HG03139 (cell line): ENCODE results near the gene LIX1.
"Not testable (repeated sequence)": the region's sequence is repeated elsewhere in the genome, so short reads cannot be mapped to it uniquely, and the experiment has no call there.

Experiments used
- ATAC-seq: cut with Tn5 transposase; IDR thresholded peaks from one replicate; pipeline ENCODE4 v1.9.1; 2021; ENCODE audit not compliant: unreplicated experiment

The LIX1 gene

DNA sequence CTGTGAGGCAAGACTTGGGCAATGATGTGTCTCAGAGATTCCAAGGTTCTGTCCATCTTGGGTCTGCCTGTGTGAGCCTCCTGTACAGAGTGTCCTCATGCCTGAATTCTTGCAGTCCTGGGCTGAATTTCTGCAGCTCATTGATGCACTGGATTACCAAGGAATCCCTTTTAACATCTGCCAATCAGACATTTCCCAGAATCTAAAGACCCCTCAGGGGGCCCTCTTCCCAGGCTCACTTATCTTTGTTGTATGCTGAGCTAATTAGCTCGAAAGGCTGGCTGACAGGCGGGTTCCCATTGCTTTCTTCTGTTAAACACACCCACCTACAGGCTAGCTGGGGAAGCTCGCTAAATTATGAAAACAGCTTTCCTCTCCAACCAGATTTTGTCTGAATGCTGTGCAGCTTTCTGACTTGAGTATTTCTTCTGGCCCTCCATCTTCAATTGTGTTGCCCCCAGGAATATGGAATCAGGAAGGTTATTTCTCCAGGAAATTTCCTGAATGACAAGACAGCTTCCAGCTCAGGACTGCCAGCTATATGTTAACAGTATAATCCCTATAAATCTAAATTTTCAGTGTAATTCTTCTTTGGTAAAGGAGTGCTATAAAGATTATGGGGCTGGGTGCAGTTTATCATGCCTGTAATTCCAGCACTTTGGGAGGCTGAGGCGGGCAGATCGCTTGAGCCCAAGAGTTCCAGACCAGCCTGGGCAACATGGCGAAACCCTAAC lies at the start of gene LIX1:
TSS of gene LIX1 (minus strand) at position 91 of the 734 bp plus-strand sequence. CDS start at position 56, 35 bp downstream.
- peak; percentile 82 for ATAC-seq

DNA sequence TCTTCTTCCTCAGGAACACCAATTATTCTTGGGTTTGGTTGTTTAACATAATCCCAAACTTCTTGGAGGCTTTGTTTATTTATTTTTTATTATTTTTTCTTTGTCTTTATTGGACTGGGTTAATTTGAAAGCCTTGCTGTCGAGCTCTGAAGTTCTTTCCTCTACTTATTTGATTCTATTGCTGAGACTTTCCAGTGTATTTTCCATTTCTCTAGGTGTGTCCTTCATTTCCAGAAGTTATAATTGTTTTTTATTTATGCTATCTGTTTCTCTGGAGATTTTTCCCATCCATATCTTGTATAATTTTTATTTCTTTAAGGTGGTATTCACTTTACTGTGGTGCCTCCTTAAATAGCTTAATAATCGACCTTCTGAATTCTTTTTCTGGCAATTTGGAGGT lies 49.5 kb upstream of the LIX1 start:
- no peak for ATAC-seq

DNA sequence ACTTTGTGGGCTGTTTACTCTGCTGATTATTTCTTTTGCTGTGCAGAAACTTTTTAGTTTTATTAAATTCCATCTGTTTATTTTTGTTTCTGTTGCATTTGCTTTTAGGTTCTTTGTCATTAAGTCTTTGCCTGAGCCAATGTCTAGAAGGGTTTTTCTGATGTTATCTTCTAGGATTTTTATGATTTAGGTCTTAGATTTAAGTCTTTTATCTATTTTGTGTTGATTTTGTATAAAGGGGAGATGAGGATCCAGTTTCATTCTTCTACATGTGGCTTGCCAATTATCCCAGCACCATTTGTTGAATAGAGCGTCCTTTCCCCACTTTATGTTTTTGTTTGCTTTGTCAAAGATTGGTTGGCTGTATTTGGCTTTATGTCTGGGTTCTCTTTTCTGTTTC lies 47.1 kb upstream of the LIX1 start:
- ATAC-seq: not testable (repeated sequence)

DNA sequence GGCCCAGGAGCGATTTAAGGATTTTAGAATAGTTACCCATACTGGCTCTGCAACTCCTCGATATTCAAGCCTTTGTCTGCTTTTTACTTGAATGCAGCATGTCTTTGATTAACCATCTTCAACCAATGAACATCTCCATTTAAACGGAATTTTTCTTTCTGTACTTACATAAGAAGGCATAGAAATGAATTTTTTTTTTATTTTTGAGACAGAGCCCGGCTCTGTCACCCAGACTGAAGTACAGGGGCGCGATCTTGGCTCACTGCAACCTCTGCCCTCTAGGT lies 41.5 kb upstream of the LIX1 start:
- no peak for ATAC-seq

DNA sequence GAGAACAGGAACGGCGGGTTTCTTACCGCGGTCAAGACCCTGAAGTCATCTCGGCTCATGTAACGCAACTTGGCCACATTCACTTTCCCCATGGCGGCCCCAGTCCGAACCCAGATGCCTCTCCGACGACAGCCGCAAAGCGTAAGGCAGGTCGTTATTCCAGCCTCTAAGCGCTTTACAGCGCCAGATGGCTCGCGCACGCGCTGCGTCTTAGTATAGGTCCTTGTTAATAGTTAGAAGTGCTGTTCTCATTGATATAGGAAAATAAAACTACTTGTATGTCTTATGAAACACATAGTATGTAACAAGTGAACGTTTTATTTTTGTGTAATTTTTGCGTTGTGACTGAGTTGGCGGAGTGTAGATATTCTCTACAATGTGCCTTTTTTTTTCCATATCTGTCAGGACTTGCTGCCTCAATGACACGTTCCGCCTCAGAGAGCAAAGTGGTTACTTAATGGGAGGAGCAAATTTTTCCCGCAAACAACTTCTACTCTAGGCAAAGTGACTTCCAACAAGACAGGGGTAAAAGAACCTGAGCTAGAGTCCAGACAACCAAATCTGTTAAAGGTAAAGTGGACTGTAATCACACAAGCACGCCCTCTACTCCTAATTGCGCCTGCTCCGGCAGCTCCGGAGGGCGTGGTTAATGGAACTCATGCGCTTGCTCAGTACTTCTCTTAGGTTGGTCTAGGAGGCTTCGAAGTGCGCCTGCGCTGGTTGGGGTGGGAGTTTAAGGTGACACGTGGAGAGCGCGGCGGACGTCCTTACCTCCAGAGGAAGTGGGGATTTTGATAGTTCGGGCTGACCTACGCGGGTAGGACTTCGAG lies 40.9 kb upstream of the LIX1 start, which contains the start of gene RIOK2:
TSS of gene RIOK2 (minus strand) at position 148 of the 830 bp plus-strand sequence. CDS start at position 92, 56 bp downstream.
- ATAC-seq: peak; percentile 91

DNA sequence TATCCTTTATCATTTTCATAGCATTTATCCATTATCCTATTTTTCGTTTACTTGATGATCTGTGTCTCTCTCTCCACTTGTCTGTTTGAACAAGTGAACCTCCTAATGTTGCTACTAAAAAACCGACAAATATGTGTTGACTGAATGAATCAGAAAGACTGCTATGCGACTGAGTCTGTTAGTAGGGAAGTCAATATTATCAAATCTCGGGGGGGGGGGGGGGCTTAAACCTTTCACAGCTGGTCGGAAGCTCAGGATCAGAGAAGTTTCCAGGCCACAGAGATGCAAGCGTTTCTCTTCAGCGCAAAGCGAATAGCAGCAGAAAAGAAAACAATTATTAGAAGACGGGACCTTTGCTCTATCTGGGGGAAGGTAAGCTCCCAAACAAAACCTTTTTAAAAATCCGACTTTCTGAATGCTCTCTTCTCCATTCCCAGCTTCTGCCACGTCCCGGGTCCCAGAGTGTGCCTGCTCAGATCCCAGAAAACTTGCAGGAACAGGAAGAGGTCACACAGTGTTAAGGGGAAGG lies 40.2 kb upstream of the LIX1 start:
- ATAC-seq: no peak

DNA sequence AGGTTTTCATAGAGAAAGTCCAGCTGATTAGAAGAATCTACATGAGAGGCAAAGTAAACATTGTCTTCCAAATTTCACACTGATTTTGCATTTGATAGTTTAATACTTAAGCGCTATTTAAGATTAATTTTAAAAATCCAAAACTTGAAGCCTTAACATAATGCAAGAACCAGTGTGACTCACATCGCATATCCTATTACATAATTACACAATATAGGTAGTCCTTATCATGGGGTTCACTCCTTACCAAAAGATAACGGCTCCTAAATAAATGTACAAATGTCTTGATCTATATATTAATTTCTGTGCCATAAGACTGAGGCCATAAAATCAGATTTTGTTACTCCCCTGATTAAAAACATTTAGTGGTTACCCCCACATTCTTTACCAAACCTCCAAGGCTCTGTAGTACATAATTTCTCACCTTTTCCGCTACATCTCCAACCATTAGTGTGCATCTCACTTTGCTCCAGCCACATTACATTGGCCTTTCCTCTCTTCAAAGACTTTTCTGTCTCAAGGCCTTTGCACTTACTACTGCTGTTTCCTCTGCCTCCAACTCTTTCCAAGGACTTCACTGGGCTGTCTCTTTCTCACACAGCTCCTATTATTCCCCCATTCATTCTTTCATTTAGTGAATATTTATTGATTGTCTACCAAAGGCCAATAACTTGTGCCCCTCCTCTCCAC lies 39.6 kb upstream of the LIX1 start:
- no peak for ATAC-seq

DNA sequence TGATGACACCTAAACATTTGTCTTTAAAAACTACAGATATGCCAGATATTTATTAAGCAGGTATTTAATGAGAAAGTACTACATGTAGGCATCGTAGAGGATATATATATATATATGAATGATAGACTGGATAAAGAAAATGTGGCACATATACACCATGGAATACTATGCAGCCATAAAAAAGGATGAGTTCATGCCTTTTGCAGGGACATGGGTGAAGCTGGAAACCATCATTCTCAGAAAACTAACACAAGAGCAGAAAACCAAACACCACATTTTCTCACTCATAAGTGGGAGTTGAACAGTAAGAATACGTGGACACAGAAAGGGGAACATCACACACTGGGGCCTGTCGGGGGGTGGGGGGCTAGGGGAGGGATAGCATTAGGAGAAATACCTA lies 37.0 kb upstream of the LIX1 start:
- not testable (repeated sequence) for ATAC-seq

DNA sequence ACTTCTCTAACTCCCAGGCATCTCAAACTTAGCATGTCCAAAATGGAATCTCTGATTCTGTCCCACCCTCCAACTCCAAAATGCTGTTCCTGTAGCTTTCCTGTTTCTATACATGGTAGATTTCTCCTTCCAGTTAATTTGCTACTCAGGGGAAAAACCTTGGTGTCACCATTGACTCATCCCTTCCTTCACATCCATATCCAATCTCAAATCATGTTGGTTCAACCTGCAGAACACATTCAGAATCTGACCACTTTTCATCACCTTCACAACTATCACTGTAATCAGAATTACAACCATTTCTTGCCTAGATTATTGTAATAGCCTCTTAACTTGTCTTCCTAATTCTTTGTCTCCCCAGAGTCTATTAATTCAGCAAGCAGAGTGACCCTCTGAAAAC lies 29.8 kb upstream of the LIX1 start:
- no peak for ATAC-seq

DNA sequence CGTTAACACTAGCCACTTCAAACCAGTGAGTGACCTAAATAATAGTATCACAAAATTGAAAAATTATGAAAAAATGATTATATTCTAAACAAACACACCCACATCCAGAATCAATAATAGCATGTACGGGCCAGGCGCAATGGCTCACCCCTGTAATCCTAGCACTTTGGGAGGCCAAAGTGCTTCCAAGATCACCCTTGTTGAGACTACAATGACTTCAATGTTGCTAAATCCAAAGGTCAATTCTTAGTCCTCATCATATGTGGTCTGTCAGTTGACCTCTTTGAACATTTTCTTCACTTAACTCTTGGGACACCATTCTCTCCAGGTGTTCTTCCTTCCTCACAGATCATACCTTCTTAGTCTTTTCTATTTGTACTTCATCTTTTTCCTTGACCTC lies 29.3 kb upstream of the LIX1 start:
- ATAC-seq: no peak

DNA sequence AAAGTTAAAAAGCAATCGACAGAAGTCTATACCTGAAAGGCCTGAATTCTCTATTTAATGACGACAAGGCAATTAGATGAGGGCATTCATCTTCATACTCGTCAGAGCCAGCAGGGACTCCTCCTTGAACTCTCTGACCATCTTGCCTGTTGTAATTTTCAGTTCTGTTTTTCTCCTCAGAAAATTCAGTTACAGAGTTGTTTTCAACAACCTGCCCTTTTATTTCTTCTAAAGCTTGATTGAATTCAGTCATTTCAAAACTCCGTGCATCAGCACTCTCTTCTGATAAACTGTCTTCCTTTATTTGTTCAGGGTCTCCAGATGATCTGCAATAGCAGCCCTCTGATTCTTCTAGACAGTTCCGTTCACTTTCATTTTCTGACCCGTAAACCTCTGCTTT lies 25.0 kb upstream of the LIX1 start:
- ATAC-seq: peak; percentile 52

DNA sequence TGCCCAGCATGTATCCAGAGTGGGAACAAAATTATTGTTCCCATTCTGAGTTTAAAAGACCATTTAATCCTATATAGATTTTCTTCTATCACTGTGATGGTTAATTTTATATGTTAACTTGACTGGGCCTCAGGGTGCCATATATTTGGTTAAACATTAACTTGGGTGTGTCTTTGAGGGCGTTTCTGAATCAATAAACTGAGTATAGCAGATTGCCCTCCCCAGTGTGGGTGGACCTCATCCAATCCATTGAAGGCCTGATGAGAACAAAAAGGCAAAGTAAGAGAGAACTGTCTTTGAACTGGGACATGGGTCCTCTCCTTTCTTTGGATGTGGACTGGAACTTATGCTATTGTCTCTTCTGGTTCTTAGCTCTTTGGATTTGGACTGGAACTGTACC lies 23.3 kb upstream of the LIX1 start:
- no peak for ATAC-seq

DNA sequence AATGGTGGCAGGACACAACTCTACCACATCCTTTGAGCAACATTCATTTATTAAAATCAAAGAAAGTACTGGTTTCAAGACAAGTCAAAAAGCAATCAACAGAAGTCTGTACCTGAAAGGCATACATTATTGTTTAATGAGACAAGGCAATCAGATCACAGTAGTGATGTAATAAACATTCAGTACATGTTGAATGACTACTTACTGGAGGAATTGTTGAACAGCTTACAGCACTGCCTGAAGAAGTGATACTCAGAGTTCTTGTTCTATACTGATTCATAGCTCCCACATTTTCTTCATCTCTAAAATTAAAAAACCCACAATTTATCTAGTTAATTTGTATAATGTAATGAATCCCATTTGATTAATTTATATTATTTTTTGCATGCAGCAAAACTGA lies 22.4 kb upstream of the LIX1 start:
- no peak for ATAC-seq

DNA sequence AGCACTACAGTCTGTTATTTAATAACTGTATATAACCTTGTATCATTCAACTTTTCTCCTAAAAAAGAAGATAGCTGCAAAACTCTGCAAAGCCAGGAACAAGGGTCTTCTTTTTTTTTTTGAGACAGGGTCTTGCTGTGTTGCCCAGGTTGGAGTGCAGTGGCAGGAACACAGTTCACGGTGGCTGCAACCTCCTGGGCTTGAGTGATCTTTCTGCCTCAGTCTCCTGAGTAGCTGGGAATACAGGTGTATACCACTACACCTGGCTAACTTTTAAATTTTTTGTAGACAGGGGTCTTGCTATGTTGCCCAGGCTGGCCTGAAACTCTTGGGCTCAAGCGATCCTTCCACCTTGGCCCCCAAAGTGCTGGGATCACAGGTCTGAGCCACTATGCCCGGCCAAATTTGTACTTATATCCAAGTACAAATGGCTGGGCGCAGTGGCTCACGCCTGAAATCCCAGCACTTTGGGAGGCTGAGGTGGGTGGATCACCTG lies 21.4 kb upstream of the LIX1 start:
- ATAC-seq: no peak

DNA sequence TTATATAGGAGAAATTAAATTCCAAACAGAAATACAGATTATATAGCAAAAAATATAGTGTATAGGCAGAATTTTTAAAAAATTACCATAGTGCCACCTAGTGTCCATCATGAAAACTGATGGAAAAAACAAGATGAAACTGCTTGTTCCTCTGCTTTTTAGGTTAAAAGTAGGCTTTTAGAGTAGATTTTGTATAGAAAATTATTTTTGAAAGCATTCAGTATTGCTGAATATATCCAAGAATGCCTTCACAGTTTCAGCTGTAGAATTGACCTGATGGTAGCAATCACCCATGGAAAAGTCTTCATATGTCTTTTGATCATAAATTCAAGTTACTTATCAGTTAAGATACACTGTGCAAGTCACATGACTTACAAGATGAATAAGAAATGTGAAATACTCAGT lies 21.0 kb upstream of the LIX1 start:
- no peak for ATAC-seq

DNA sequence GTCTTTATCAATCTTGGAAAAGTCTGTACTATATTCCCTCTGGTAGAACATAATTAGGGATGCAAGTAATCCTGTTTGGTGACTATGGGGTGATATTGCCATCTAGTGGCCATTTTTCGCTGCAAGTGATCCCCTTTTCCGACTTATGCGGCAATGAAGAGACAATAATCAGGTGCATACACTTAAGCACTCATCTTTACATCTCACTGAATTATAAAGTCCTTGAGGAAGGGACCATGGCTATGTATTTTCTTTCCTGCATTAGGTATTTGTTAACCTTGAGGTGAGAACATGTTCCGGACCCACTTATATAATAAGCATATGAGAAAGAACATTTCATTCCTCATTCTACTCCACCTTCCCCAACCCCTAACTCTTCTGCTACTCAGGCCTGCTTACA lies 19.6 kb upstream of the LIX1 start:
- no peak for ATAC-seq

DNA sequence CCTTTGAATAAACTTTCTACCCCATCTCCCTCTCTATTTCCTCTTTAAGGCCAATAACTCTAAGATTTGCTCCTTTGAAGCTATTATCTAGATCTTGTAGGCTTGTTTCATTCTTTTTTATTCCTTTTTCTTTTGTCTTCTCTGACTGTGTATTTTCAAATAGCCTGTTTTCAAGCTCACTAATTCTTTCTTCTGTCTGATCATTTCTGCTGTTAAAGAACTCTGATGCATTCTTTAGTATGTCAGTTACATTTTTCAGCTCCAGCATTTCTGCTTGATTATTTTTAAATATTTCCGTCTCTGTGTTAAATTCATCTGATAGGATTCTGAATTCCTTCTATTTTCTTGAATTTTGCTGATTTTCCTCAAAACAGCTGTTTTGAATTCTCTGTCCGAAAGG lies 15.3 kb upstream of the LIX1 start:
- ATAC-seq: no peak

DNA sequence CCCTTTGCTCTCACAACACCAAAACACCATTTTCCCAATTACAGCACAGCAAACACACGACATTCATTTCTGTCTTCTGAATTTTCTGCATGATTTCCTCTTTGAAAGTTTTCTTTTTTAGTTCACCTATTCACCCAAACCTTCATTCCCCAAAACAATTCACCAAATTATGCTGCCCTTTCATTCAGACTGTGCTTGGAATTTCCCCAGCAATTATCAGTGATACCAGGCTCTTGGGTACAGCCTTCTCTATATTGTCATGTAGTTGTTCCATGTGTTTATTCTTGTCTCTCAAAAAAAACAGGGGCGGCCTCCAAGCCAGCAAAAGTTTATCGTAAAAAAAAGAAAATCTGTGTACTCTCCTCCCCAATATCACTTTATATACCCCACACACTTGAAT lies 9.0 kb upstream of the LIX1 start:
- ATAC-seq: no peak

DNA sequence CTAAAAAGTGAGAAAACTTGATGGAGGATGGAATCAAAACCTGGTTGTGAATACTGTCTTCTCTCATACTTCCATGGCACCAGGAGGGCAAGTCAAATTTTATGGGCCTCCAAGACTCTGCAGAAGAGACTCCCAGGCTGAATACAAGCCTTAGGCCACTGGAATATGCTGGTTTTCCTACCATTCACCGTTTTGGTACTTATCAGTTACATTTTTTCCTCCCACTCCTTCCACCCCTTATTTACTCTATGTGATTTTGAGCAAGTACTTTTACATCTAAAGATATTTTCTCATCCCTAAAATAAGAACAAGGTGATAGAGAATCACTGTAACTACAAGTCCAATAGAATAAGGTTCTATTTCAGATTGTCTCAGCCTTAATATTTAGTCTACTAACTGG lies 8.0 kb upstream of the LIX1 start:
- ATAC-seq: no peak

DNA sequence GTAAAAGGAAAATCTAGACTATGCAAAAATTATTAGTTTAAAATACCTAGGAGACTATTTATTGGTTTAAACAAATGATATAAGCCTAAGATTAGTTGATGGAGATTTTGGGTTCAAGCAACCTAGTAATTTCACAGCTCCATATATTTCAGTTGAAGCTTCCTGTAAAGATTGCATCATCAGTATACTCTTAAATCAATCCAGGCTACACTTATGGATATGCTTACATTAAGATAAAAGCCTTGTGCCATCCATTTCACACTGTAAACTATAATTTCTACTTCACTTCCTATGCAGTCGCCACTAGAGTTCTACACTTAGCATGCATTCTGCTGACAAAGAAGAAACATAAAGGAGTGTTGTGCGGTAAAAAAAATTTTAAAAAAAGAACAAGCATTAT lies 7.3 kb upstream of the LIX1 start:
- no peak for ATAC-seq

DNA sequence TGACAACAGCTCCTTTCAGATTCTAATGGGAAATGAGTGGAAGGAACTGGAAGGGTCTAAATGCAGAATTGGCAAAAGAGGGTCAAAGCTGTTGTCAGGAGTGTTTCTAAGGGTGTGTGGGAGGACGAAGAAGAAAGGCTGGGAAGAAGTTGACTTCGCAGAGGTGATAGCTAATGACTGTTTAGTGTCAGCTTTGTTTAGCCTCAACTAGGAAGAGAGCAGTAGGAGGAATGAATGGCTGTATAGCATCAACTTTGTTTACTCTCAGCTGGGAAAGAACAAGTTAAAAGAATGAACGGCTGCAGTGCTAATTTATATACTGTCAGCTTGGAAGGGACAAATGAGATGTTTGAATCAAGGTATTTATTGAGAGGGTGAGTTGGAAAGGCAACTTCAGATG lies 5.9 kb upstream of the LIX1 start:
- ATAC-seq: no peak

DNA sequence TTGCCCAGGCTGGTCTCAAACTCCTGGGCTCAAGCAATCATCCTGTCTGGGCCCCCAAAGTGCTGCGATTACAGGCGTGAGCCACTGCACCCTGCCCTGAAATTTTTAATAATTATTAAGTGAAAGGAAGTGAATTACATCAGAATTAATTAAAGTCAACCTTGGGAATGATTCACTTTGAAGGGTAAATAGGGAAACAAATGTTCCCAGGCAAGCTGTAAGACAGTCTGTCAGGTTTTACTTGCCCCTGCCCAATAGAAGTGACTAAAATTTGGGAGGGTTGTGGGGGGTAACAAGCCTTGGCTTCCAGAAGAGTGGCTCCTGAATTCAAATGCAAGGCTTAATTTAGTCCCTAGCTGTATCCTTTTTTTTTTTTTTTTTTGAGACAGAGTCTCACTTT lies 1.3 kb upstream of the LIX1 start:
- no peak for ATAC-seq
